DMS114 treated with DMSO at 0.1 percent for 48 hours (cell line): Measurements from ENCODE around the gene DOK5.

Source experiments
- DNase-seq: peaks from one replicate; lab custom pipeline; 2025; ENCODE audit not compliant: unreplicated experiment; lab: John Stamatoyannopoulos, UW

The DOK5 gene

GRCh38 chr20:54640800-54641199, 165.4 kb downstream of the DOK5 start:
- DNase-seq, result no peak

- DNase-seq, result no peak
Observed at GRCh38 chr20:54642864-54643667, 167.7 kb downstream of the DOK5 start.

GRCh38 chr20:54643761-54644160, 168.4 kb downstream of the DOK5 start:
- no peak for DNase-seq

- no peak for DNase-seq
Observed at GRCh38 chr20:54645445-54646155, 170.2 kb downstream of the DOK5 start.

- DNase-seq, result no peak
Observed at GRCh38 chr20:54646156-54646517, 170.7 kb downstream of the DOK5 start.

- DNase-seq, result no peak
Observed at GRCh38 chr20:54648421-54649142, 173.2 kb downstream of the DOK5 start.

GRCh38 chr20:54649511-54649962, 174.1 kb downstream of the DOK5 start:
- peak; percentile 61 for DNase-seq

GRCh38 chr20:54650052-54650719, 174.8 kb downstream of the DOK5 start:
- no peak for DNase-seq

GRCh38 chr20:54651252-54651651, 175.9 kb downstream of the DOK5 start:
- DNase-seq, result no peak

- DNase-seq, result no peak
Observed at GRCh38 chr20:54654450-54654849, 179.1 kb downstream of the DOK5 start.

GRCh38 chr20:54657268-54657826, 182.0 kb downstream of the DOK5 start:
- no peak for DNase-seq

- DNase-seq, result no peak
Observed at GRCh38 chr20:54658525-54658924, 183.1 kb downstream of the DOK5 start.

GRCh38 chr20:54661265-54661664, 185.9 kb downstream of the DOK5 start:
- no peak for DNase-seq

- DNase-seq, result no peak
Observed at GRCh38 chr20:54661880-54662465, 186.6 kb downstream of the DOK5 start.

- DNase-seq, result no peak
Observed at GRCh38 chr20:54665812-54666211, 190.4 kb downstream of the DOK5 start.

- DNase-seq, result peak; percentile 9
Observed at GRCh38 chr20:54668271-54669039, 193.1 kb downstream of the DOK5 start.

- DNase-seq, result no peak
Observed at GRCh38 chr20:54669040-54669363, 193.6 kb downstream of the DOK5 start.

GRCh38 chr20:54678253-54678652, 202.9 kb downstream of the DOK5 start:
- DNase-seq, result no peak

- DNase-seq, result no peak
Observed at GRCh38 chr20:54680439-54680838, 205.0 kb downstream of the DOK5 start.
